GM19193 (cell line): ENCODE data around the gene ITGA6.

Source experiments
- POLR2A ChIP-seq: IDR thresholded peaks from 4 replicates; pipeline ENCODE4 v1.6.1; 2011; ENCODE audit not compliant: insufficient read depth, insufficient read length; ENCODE audit errors: extremely low read depth

Gene ITGA6

DNA sequence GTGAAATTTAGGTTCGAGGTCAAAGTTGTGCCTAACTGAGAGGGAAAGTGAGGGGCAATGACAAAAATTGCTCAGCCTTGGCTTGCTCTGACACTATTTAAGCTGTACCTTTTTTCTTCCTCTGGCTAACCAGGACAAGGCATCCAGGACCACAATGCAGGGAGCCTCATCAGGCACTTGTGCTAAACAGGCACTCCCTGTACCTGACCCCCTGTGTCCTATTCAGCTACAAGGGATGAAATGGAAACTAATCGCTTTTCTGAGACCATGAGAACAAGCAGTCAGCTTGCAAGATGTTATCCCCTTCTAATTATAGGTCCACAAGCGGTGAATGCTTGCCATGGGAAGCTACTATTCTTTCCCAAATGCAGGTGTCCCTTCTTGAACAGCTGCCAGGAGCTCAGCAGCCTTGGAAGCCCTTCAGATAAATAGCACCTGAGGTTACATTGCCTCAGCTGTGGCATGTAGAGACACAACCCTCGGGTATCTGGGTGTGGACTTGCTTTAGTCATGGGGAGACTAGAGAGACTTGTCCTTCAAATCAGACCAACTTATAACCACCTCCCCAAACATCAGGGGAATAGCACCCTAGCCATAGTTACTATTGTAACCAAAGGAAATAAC, 19.1 kb upstream of the ITGA6 start:
- no peak for TF ChIP-seq POLR2A

DNA sequence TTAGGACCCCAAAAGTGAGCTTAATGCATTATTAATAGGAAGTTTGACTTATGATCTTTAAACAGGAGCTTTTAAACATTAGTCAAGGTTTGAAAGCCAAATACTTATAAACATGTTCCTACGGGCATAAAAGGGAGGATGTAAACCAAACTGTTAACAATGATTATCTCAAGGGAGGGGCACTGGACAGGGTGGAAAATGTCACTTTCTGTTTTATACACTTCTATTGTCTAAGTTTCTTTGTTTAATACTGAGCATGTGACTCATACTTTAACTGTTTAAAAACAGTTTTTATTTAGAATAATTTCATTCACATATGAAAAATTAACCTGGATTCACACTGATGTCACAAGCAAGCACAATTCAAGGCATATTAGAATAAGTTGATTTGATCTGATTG, 18.3 kb upstream of the ITGA6 start:
- no peak for TF ChIP-seq POLR2A

DNA sequence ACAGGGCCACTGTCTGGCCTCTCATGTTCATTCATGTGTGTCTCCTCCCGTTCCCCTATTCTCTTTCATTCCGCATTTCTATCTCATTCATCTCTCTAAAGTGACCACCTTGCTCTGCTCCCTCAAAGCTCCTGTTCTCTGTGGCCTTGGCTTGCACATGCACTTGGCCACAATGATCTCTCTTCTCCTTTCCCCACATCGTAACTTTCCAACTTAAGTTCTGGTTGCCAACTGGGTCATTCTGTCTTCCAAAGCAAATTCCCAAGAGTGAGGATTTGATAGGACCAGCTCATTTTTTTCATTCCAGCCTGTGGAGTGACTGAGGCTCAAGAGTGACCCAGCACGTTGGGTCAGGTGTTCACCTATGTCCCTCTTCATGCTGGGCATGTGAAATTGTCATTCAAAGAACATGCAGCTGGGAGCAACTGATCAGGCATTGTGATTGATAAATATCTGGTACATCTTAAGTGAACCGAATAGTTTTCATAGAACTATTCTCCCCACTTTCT, 14.3 kb upstream of the ITGA6 start:
- no peak for TF ChIP-seq POLR2A

- TF ChIP-seq POLR2A = no peak
Measured at GRCh38 chr2:172415157-172415864, 12.1 kb upstream of the ITGA6 start.

DNA sequence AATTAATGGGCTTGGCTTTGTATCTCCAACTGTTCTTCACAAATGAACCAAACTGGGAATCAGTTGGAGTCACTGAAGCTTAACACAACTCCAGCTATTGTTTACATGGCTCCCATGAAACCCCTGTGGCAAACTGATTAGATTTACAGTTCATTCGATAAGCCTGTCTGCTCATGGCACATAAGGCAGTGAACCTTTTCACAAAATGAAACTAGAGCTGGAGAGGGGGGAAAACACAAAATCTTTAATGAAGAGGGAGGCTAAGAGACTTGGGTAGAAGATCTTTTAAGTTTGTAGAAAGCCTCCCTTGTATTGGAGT, 11.6 kb upstream of the ITGA6 start:
- TF ChIP-seq POLR2A = no peak

DNA sequence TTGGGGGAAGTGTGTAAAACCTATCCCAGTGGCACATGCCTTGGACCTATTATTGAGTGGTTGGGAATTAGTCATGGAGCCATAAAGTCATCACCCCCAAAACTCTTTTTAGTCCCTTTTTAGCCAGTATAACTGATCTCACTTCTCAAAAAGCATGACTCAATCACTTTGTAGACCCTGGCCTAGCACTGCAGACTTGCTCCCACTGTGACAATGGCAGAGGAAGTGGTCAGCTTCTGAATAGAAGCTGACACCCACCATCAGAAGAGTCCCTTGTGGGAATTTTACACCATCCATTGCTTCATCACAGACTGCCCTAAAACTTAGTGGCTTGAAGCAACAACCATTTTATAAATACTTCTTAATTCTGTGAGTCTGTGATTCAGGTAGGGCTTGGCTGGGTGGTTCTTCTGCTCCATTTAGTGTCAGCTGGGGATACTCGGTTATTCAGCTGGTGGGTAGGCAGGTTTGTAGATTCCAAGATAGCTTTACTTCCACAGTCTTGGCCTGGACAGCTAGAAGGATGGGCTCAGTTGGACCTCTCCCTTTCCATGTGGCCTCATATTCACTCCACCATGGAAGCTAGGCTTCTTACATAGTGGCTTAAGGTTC, 10.8 kb upstream of the ITGA6 start:
- TF ChIP-seq POLR2A = no peak

DNA sequence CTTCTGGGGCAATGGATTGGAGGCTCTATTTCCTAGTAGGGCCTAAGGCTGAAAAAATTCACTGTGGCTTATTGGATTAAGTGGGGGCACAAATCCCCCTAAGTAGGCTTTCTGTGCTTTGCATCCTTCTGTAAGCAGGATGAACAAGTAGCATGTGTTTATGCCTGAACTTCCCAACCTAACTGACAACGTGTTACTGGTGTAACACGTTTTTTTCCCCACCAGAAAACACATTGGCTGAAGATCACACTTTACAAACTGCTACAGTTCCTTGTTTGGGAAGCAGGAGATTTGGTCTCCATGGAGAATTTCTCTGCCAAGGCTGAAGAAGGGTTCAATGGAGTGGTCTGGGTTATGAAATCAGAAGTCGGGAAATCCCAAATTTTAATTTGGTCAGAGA, 7.2 kb upstream of the ITGA6 start:
- TF ChIP-seq POLR2A = no peak

GRCh38 chr2:172423160-172423559, 4.2 kb upstream of the ITGA6 start:
- TF ChIP-seq POLR2A = no peak

- no peak for TF ChIP-seq POLR2A
Measured at GRCh38 chr2:172425336-172425735, 2.0 kb upstream of the ITGA6 start.

DNA sequence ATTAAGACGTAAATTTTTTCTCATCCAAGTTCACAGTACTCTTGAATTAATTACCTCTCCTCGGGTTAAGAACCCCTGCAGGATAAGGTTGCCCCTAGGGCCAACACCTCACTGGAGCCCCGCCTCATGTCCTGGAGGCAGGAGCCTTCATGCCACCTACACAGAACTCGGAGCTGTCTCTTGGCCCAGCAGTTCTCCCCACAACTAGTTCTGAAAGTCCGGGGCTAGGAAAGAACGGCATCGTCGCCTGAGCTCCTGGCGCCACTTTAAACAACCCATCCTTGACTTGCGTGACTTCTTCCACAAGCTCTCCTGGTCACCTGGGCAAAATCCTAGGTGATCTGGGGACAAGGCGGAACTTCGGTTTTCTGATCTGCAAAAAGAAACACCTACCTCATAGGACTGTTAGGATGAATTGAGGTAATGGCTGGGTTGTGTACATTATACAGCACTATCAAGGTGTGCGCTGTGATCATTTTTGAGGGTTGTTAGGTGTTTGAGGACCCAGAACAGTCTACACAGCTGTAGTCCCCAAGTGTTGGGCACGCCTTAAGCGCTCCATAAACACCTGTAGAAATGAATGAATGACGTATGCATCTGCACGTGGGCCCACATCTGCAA, 641 bp upstream of the ITGA6 start:
- no peak for TF ChIP-seq POLR2A

DNA sequence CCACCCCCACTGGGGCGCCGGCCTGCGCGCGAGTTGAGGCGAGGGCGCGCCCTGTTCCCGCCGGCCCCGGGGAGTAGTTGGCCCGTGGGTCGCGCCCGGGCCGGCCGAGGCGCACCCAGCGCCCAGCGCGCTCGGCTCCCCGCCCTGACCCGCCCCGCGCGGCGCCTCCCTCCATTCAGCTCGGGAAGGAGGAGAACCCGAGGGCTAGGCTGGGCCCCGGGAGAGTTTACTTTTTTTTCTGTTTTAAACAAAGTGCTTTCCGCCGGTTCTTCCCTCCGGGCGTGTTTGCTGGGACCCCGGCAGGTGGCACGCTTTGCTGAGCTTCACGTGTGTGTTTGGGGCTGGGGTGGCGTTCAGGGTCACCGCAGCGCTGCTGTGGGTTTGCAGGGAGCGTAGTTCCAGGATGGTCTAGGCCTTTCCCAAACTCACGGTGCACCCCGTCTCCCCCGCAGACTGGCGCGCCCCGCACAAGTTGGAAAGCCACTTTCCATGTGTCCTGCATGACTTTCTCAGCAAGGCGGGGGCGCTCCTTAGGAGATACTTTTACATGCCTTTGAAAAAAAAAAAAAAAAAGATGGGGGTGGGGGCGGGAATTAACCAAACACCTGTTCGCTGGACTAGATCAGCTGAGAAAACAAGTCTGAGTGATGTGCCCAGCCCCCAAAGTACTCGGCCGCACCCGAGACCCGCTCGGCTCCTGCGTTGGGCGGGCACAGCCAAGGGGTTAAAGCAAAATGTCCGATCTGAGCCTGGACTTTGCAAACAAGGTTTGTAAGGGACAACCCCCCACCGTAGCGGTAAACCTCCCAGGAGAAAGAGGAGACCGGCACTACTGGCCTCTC, 825 bp downstream of the ITGA6 start:
- no peak for TF ChIP-seq POLR2A

DNA sequence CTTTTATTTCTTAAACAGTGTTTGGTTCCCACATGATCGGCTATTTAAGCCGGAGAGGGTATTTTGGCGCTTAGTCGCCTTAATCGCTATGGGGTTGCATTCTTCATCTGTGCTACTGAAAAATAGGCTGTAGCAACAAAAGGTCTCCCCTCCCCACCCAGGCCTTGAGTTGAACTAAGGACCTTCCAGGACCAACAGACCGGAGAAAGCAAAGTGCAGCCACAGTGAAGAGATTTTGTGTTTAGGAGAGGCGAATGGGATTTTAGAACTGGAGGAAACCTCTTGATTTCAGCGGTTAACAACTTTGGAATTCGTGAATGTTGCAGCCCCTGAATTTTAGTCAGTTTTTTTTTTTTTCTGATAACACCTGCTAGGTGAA, 1.4 kb downstream of the ITGA6 start:
- TF ChIP-seq POLR2A = no peak

DNA sequence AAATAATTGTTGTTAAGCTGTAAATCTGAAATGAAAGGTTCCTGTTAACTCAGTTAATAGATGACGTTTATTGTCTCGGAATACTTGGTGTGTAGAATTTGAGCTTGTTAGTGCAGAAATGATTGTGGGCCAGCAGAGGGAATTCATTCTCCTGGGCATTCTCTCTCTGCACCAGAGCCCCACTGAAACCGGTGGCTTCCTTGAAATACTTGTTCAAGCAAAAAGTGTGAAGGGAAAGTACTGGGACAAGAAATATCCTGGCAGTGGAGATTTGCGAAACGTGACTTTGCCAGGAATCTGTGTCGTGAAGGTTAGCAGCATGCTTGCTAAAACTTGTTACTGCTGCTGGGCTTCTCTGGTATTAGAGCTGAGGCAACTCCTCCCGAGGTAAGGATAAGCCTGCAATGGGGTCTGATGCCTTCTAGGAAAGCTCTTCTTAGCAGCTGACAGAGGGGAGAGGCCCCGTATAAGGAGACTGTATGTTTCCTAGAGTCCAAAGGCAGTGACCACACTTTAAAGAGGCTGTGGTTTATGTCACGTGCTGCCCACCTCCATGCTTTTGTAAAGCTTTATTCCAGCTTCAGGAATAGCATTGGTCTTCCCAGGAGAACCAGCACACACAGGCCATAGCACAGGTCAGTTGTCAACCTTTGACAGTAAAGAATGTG, 2.0 kb downstream of the ITGA6 start:
- no peak for TF ChIP-seq POLR2A

- no peak for TF ChIP-seq POLR2A
Measured at GRCh38 chr2:172430027-172430426, 2.6 kb downstream of the ITGA6 start.
